Mesenchymal stem cell (in vitro differentiated cells and primary cell): ENCODE data around the gene GSK3B.
A peak's percentile ranks its signal among the peaks of the same experiment; 100 is the strongest.
"Not testable (repeated sequence)": the region's sequence is repeated elsewhere in the genome, so short reads cannot be mapped to it uniquely, and the experiment has no call there.

Experiments
- DNase-seq: peaks from one replicate; pipeline ENCODE4 v3.0.0-alpha.2; 2013
- H2AFZ ChIP-seq: one replicate; pipeline ENCODE4 v1.6.1; 2013; ENCODE audit warnings: low read depth, mild to moderate bottlenecking, control low read depth, inconsistent platforms, low read length, moderate library complexity
- H2AK5ac ChIP-seq: 2 replicates; pipeline ENCODE4 v1.6.1; 2013; ENCODE audit warnings: low read length, moderate library complexity, mild to moderate bottlenecking, inconsistent platforms; ENCODE audit not compliant: severe bottlenecking
- H2BK120ac ChIP-seq: one replicate; pipeline ENCODE4 v1.6.1; 2013; ENCODE audit warnings: low read depth, mild to moderate bottlenecking, inconsistent platforms, low read length, moderate library complexity
- H2BK12ac ChIP-seq, 2 experiments: one replicate each; pipeline ENCODE4 v1.6.1; 2013; ENCODE audit warnings: inconsistent platforms in 2 of 2, low read length in 2 of 2, mild to moderate bottlenecking in 2 of 2, moderate library complexity in 2 of 2, control low read depth in 1 of 2
- H2BK15ac ChIP-seq: one replicate; pipeline ENCODE4 v1.6.1; 2013; ENCODE audit warnings: mild to moderate bottlenecking, low read depth, inconsistent platforms; ENCODE audit not compliant: poor library complexity, severe bottlenecking
- H2BK5ac ChIP-seq: 2 replicates; pipeline ENCODE4 v1.6.1; 2013; ENCODE audit warnings: low read depth, mild to moderate bottlenecking, low read length, control low read depth, inconsistent platforms; ENCODE audit not compliant: poor library complexity, severe bottlenecking
- H3K14ac ChIP-seq, 2 experiments: one replicate each; pipeline ENCODE4 v1.6.1; 2013; ENCODE audit warnings: inconsistent platforms in 2 of 2, low read length in 2 of 2, control low read depth in 1 of 2, mild to moderate bottlenecking in 1 of 2, moderate library complexity in 1 of 2
- H3K18ac ChIP-seq, 2 experiments: one replicate each; pipeline ENCODE4 v1.6.1; 2013; ENCODE audit warnings: inconsistent platforms in 2 of 2, low read length in 2 of 2, control low read depth in 1 of 2, low read depth in 1 of 2, mild to moderate bottlenecking in 1 of 2
- H3K23ac ChIP-seq, 2 experiments: one replicate each; pipeline ENCODE4 v1.6.1; 2013; ENCODE audit warnings: inconsistent platforms in 2 of 2, low read length in 2 of 2, mild to moderate bottlenecking in 2 of 2, moderate library complexity in 2 of 2, control low read depth in 1 of 2
- H3K27ac ChIP-seq: 2 replicates; pipeline ENCODE4 v1.5.1; 2013; ENCODE audit warnings: mild to moderate bottlenecking, moderate library complexity, low read length, control low read depth, inconsistent platforms; ENCODE audit not compliant: poor library complexity, severe bottlenecking
- H3K27me3 ChIP-seq, 2 experiments: 2 replicates each; pipeline versions ENCODE4 v1.6.1 to v1.7.0; 2013; ENCODE audit warnings: low read length in 2 of 2, mild to moderate bottlenecking in 2 of 2, moderate library complexity in 2 of 2, control low read depth in 1 of 2, inconsistent platforms in 1 of 2; ENCODE audit not compliant: control insufficient read depth in 1 of 2, insufficient read depth in 1 of 2
- H3K36me3 ChIP-seq, 2 experiments: 2 replicates each; pipeline versions ENCODE4 v1.6.1 to v1.7.0; 2013; ENCODE audit warnings: low read length in 2 of 2, control low read depth in 1 of 2, inconsistent platforms in 1 of 2, low read depth in 1 of 2, mild to moderate bottlenecking in 1 of 2; ENCODE audit not compliant: insufficient read depth in 2 of 2, control insufficient read depth in 1 of 2
- H3K4ac ChIP-seq, 2 experiments: one replicate each; pipeline ENCODE4 v1.6.1; 2013; ENCODE audit warnings: inconsistent platforms in 2 of 2, low read length in 2 of 2, mild to moderate bottlenecking in 2 of 2, moderate library complexity in 2 of 2, control low read depth in 1 of 2, low read depth in 1 of 2
- H3K4me1 ChIP-seq: 2 replicates; pipeline ENCODE4 v1.6.1; 2013; ENCODE audit warnings: low read depth, low read length, control low read depth; ENCODE audit not compliant: control insufficient read depth, insufficient read depth
- H3K4me2 ChIP-seq: 2 replicates; pipeline ENCODE4 v1.6.1; 2013; ENCODE audit warnings: low read length, mild to moderate bottlenecking, inconsistent platforms; ENCODE audit not compliant: poor library complexity, severe bottlenecking
- H3K4me3 ChIP-seq, 2 experiments: 2 replicates each; pipeline versions ENCODE4 v1.5.1 to v1.7.0; 2013; ENCODE audit warnings: low read length in 2 of 2, mild to moderate bottlenecking in 2 of 2, control low read depth in 1 of 2, low read depth in 1 of 2; ENCODE audit not compliant: insufficient read depth in 1 of 2
- H3K79me1 ChIP-seq: replicated peaks from 2 replicates; pipeline ENCODE4 v1.6.1; 2013; ENCODE audit warnings: mild to moderate bottlenecking, control low read depth, low read length, inconsistent platforms; ENCODE audit not compliant: poor library complexity, severe bottlenecking
- H3K9ac ChIP-seq: 2 replicates; pipeline ENCODE4 v1.7.0; 2013; ENCODE audit warnings: mild to moderate bottlenecking, low read length, moderate library complexity
- H3K9me3 ChIP-seq: 2 replicates; pipeline ENCODE4 v1.7.0; 2013; ENCODE audit warnings: mild to moderate bottlenecking, low read length; ENCODE audit not compliant: control insufficient read depth
- H4K8ac ChIP-seq: one replicate; pipeline ENCODE4 v1.6.1; 2013; ENCODE audit warnings: inconsistent platforms, mild to moderate bottlenecking, low read length, moderate library complexity
- H4K91ac ChIP-seq: one replicate; pipeline ENCODE4 v1.6.1; 2013; ENCODE audit warnings: mild to moderate bottlenecking, low read length, inconsistent platforms
- WGBS: methylation state at CpG from one replicate; pipeline ENCODE4 v1.1.7; 2013; ENCODE audit warnings: mixed read lengths; 5-methylcytosine and 5-hydroxymethylcytosine counted together

Gene GSK3B

GRCh38 chr3:120005741-120006140, 88.5 kb downstream of the GSK3B start:
- H3K36me3 ChIP-seq, H3K79me1 ChIP-seq, H4K91ac ChIP-seq, H3K9ac ChIP-seq, H3K4me1 ChIP-seq, H2BK120ac ChIP-seq, H3K23ac ChIP-seq, H3K27ac ChIP-seq, H3K4ac ChIP-seq, H3K27me3 ChIP-seq, H3K4me3 ChIP-seq, H2AK5ac ChIP-seq, H3K4me2 ChIP-seq, H4K8ac ChIP-seq, H3K9me3 ChIP-seq, DNase-seq, H3K18ac ChIP-seq, H2BK15ac ChIP-seq, H2BK5ac ChIP-seq, H2BK12ac ChIP-seq, H2AFZ ChIP-seq, H3K14ac ChIP-seq: not testable (repeated sequence)
- 100% methylated on average over 2 of the region's 3 CpGs for WGBS

GRCh38 chr3:120004008-120004498, 90.2 kb downstream of the GSK3B start:
- H3K23ac ChIP-seq, H3K4me1 ChIP-seq: not testable (repeated sequence)
- 30% methylated on average over 10 of the region's 11 CpGs for WGBS

GRCh38 chr3:119998166-119998565, 96.1 kb downstream of the GSK3B start:
- H4K91ac ChIP-seq, result no peak overlapping the region
- H3K18ac ChIP-seq, result no peak overlapping the region
- WGBS, result no CpG with 5 or more reads among the region's 1 CpG

More at GRCh38 chr3:120004008-120004498, 90.2 kb downstream of the GSK3B start:
- Histone ChIP-seq H3K36me3 (peaks cover 0 to 25% of the 10 kb centered on the region in 2 experiments), H3K18ac (peak overlapping the region in 1 of 2 experiments; percentile 67), H3K14ac (peak overlapping the region in 1 of 2 experiments; percentile 53), H2BK12ac (peak overlapping the region in 1 of 2 experiments; percentile 51), H3K27ac (peak overlapping the region; percentile 0)
- not testable (repeated sequence) for H2BK15ac ChIP-seq, H2BK5ac ChIP-seq, H4K91ac ChIP-seq, H3K27me3 ChIP-seq, H3K79me1 ChIP-seq, H2AFZ ChIP-seq, H3K4me3 ChIP-seq, H3K4ac ChIP-seq, H2AK5ac ChIP-seq, H3K9me3 ChIP-seq, H4K8ac ChIP-seq, H2BK120ac ChIP-seq, H3K4me2 ChIP-seq, H3K9ac ChIP-seq
- DNase-seq, result peak; percentile 45

DNA sequence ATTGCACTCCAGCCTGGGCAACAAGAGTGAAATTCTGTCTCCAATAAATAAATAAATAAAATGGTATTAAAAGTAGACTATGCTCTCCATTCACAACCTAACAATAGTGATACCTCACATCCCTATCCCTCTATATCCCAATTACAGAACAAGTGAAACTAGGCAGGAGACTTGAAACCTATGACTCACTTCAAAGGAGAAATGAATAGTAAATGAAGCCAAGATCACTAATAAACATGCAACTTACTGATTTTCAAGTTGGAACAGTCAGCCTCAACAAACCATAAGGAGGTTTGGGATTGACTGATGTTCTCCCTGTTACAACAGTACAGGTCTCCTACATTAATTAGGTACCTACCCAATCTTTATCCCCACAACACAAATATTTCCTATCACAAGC, 103.4 kb downstream of the GSK3B start:
- peaks cover 1% of the 10 kb centered on the region for H3K79me1 ChIP-seq
- H2AK5ac ChIP-seq, result no peak overlapping the region
- H3K36me3 ChIP-seq, result no peaks in the 10 kb centered on the region
- H2AFZ ChIP-seq, result no peak overlapping the region
- H2BK12ac ChIP-seq, result no peak overlapping the region
- no peak overlapping the region for H2BK15ac ChIP-seq
- no peak overlapping the region for H3K23ac ChIP-seq
- H4K8ac ChIP-seq, result no peak overlapping the region
- H3K4me3 ChIP-seq, result no peak overlapping the region
- H3K4me2 ChIP-seq, result no peak overlapping the region
- H4K91ac ChIP-seq, result no peak overlapping the region
- H3K18ac ChIP-seq, result no peak overlapping the region
- no peak overlapping the region for H3K9ac ChIP-seq
- H3K27me3 ChIP-seq, result no peaks in the 10 kb centered on the region
- no peaks in the 10 kb centered on the region for H3K9me3 ChIP-seq
- peak; percentile 32 for DNase-seq
- no peaks in the 10 kb centered on the region for H3K4me1 ChIP-seq
- H3K14ac ChIP-seq, result no peak overlapping the region
- no peak overlapping the region for H2BK5ac ChIP-seq
- no peak overlapping the region for H2BK120ac ChIP-seq
- H3K27ac ChIP-seq, result no peak overlapping the region
- H3K4ac ChIP-seq, result no peak overlapping the region

More at GRCh38 chr3:119998166-119998565, 96.1 kb downstream of the GSK3B start:
- Histone ChIP-seq H3K4me2 (no peak overlapping the region), H3K27me3 (no peaks in the 10 kb centered on the region), H3K36me3 (peaks cover 0 to 40% of the 10 kb centered on the region in 2 experiments), H3K14ac (no peak overlapping the region), H3K9ac (no peak overlapping the region), H2AK5ac (no peak overlapping the region), H3K4me3 (no peak overlapping the region), H3K23ac (no peak overlapping the region), H2BK15ac (no peak overlapping the region), H3K79me1 (peaks cover 8% of the 10 kb centered on the region), H3K27ac (no peak overlapping the region), H3K4me1 (no peaks in the 10 kb centered on the region), H2BK120ac (no peak overlapping the region), H4K8ac (no peak overlapping the region), H2AFZ (no peak overlapping the region), H3K4ac (no peak overlapping the region), H3K9me3 (no peaks in the 10 kb centered on the region), H2BK5ac (no peak overlapping the region), H2BK12ac (no peak overlapping the region)
- DNase-seq, result no peak
